ENCODE data around the gene ANGPTL4. TPM values are rescaled to one million over a fixed set of nuclear protein-coding genes. Genes with fewer than 3 reads are reported as not detected.

Gene ANGPTL4
- total and polyA plus RNA-seq, 2 of the 13 experiments (the other 11 are each of a cell fraction or from before 2014, with no cell fraction given), result 0.80 to 21.7 TPM

- TF ChIP-seq LBX2 (CRISPR knock-in tag; IDR thresholded peaks at IDR 0.05; ENCODE audit: borderline replicate concordance) (no peak), ZNF704 (CRISPR knock-in tag; IDR thresholded peaks at IDR 0.05; ENCODE audit: borderline replicate concordance) (no peak; the same call in 1 of the 2 replicates), ZBTB8A (CRISPR knock-in tag; IDR thresholded peaks at IDR 0.05; ENCODE audit: borderline replicate concordance, low read depth) (no peak), CHD4 (IDR thresholded peaks at IDR 0.05; ENCODE audit: borderline replicate concordance, low read length) (peak; percentile 55; the same call in 1 of the 2 replicates), TRIM22 (IDR thresholded peaks at IDR 0.05) (no peak), ZNF883 (CRISPR knock-in tag; IDR thresholded peaks at IDR 0.05; ENCODE audit: not compliant biosample characterization) (no peak), NFIC (IDR thresholded peaks at IDR 0.05; ENCODE audit: low read length) (no peak), SKI (IDR thresholded peaks at IDR 0.05; ENCODE audit: partially characterized antibody) (no peak), ZNF616 (CRISPR knock-in tag; IDR thresholded peaks at IDR 0.05; ENCODE audit: low read depth) (no peak), SUZ12 (IDR thresholded peaks at IDR 0.05; ENCODE audit: low read depth, low read length) (no peak), REPIN1 (CRISPR knock-in tag; IDR thresholded peaks at IDR 0.05; ENCODE audit: borderline replicate concordance, low read depth) (peak; percentile 68; the same call in 1 of the 2 replicates), HNRNPLL (IDR thresholded peaks at IDR 0.05; ENCODE audit: low read depth, low read length, poor library complexity, severe bottlenecking) (no peak), TFDP2 (CRISPR knock-in tag; IDR thresholded peaks at IDR 0.05) (no peak), ZNF337 (CRISPR knock-in tag; IDR thresholded peaks at IDR 0.05; ENCODE audit: borderline replicate concordance, low read depth) (no peak), DRAP1 (CRISPR knock-in tag; IDR thresholded peaks at IDR 0.05) (no peak), ZNF530 (CRISPR knock-in tag; IDR thresholded peaks at IDR 0.05; ENCODE audit: low read depth) (no peak), ZC3H4 (CRISPR knock-in tag; IDR thresholded peaks at IDR 0.05; ENCODE audit: borderline replicate concordance) (no peak), MIER2 (CRISPR knock-in tag; IDR thresholded peaks at IDR 0.05) (no peak), KDM3A (CRISPR knock-in tag; IDR thresholded peaks at IDR 0.05; ENCODE audit: low read depth) (no peak), U2AF1 (optimal IDR thresholded peaks at IDR 0.05; ENCODE audit: low read depth, low read length) (no peak), NR2F6 (IDR thresholded peaks at IDR 0.05) (peak; percentile 82), NR2F6 (CRISPR knock-in tag; IDR thresholded peaks at IDR 0.05) (peak; percentile 82), ZBTB44 (CRISPR knock-in tag; IDR thresholded peaks at IDR 0.05) (no peak)
Measured at GRCh38 chr19:8421484-8422461, 57.8 kb downstream of the ANGPTL4 start (continued).
